ENCODE measurements around the gene IGF2BP2.

IGF2BP2 gene

DNA sequence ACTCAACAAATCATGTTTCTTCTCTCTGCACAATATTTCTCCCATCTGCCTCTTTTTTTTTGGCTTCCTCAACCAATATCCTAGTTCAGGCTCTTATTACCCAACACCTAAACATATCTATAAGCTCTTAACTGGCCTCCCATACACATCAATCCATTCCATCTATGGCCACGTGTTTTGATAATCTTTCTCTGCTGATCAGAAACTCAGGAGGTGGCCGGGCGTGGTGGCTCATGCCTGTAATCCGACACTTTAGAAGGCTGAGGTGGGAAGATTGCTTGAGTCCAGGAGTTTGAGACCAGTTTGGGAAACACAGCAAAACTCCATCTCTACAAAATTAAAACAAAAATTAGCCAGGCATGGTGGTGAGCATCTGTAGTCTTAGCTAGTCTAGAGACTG lies 68.4 kb downstream of the IGF2BP2 start:
- TF ChIP-seq, protein P1, sequence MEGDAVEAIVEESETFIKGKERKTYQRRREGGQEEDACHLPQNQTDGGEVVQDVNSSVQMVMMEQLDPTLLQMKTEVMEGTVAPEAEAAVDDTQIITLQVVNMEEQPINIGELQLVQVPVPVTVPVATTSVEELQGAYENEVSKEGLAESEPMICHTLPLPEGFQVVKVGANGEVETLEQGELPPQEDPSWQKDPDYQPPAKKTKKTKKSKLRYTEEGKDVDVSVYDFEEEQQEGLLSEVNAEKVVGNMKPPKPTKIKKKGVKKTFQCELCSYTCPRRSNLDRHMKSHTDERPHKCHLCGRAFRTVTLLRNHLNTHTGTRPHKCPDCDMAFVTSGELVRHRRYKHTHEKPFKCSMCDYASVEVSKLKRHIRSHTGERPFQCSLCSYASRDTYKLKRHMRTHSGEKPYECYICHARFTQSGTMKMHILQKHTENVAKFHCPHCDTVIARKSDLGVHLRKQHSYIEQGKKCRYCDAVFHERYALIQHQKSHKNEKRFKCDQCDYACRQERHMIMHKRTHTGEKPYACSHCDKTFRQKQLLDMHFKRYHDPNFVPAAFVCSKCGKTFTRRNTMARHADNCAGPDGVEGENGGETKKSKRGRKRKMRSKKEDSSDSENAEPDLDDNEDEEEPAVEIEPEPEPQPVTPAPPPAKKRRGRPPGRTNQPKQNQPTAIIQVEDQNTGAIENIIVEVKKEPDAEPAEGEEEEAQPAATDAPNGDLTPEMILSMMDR (IDR thresholded peaks at IDR 0.05), result no peak

DNA sequence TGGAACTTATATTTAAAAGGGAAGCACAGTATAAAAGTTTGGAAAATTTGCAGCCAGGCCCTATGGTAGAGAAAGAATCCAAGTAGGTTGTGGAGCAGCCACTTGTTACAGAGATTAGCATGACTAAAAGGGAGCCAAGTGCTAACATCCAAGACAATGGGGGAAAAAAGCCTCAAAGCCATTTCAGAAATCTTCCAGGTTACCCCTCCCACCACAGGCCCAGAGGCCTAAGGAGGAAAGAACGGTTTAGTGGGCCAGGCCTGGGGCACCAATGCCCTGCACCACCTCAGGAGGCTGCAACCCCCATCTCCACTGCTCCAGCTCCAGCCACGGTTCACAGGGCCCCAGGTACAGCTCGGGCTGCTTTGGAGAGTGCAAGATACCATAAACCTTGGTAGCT lies 69.9 kb downstream of the IGF2BP2 start:
- TF ChIP-seq, protein P1 (IDR thresholded peaks at IDR 0.05), result no peak

DNA sequence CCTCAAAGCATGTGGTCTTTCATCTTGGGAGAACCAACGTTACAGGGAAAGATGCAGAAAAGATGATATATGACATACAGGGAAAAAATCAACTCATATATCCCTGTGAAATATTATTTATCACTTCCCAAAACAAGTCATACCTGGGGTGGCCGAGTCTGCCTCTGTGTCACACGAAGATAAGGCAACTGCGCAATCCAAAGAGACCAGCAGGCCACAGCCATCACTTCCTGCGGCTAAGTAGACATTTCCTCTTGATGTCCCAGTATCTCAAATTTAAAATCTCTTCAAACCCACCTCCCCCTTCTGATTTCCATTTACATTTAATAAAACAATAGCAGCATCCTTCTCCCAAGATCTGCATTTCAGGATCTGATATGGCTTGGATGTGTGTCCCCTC lies 71.5 kb downstream of the IGF2BP2 start:
- TF ChIP-seq, protein P1 (IDR thresholded peaks at IDR 0.05), result no peak

DNA sequence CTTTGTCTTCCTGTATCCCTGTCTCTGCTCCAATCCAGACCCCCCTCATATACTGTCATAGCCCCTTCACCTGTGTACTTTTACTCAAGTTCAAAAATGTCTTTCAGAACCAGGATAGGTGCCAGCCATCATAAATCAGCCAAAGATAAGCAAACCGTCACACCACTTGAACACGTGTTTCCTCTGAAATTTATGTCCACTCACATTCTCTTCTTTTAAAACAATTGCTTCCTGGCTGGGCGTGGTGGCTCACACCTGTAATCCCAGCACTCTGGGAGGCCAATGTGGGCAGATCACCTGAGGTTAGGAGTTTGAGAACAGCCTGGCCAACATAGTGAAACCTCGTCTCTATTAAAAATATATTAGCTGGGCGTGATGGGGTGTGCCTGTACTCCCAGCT lies 74.1 kb downstream of the IGF2BP2 start:
- TF ChIP-seq, protein P1 (IDR thresholded peaks at IDR 0.05), result no peak

DNA sequence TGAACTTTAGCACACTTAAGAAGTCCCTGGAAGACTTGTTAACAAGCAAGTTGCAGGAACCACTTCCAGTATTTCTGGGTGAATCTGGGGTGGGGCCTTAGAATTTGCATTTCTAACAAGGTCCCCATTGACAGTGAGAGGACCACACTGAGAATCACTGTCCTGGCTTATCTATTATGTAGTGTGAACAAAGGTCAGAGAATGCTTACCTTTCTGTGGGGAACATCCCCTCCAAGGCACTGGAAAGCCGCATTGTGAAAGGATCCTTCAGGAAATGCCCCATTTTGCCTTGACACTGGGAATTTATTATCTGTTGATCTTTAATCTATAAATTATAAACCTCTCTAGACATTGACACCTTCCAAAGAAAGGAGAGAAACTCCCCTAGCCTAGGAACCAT lies 74.8 kb downstream of the IGF2BP2 start:
- TF ChIP-seq, protein P1 (IDR thresholded peaks at IDR 0.05), result no peak

DNA sequence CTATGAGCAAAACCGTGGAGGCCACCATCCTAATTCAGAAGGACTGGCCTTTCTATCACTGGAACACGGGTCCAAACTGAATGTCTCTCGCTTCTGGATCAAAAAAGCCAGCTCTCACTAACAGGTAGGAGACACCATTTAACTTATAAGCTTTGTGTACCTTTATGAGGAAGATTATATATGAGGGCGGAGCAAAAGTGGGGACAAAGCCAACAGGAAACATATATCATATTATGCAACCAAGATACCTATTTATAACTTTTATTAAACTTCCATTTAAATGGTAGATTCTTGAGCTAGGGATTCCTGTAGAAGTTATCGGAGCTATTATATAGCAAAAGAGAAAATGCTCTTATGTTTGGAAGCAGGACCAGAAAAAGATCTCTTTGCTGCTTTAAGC lies 78.4 kb downstream of the IGF2BP2 start:
- TF ChIP-seq, protein P1 (IDR thresholded peaks at IDR 0.05), result no peak

DNA sequence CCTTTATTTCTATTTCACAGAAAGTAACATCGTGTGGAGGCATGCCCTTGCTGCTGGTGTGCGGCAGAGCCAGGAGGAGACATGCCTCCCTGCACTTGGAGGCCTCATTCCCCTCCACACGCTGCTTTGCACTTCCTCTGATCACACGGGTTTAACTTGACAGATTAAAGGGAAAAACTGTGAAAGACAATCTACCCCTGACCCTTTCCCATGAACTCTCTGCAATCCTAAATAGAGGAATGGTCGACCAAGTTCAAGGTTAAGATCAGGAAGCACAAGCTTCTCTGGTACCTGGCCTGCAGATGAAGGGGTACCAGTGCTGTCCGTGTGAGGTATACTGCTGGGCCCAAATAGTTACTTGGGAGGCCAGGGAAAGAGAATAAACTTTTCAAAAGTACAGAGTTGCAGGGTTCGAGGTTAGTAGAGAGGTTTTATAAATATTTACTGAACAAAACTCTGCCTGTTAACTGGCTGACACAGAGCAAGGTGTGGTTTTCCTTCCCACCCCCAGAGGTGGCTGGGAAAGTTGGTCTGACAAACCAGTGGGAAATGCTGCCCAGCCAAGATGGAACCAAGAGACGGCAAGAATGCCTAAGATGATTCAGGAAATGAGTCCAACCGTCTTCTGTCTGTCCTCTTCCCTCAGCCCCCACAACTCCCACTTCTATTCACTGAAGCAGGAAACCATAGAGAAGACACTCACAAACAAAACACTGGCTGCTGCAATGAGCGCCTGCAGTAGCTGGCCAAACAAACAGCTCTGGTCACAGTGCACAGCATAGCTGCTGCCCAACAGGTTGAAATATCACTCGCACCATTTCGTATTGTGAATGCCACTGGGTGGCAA lies 79.6 kb downstream of the IGF2BP2 start:
- TF ChIP-seq, protein P1 (IDR thresholded peaks at IDR 0.05), result no peak
